BJ (cell line): ENCODE results near the gene KLC1. TPM values are rescaled to one million over a fixed set of nuclear protein-coding genes. Genes with fewer than 3 reads are reported as not detected.

Experiments
- CTCF ChIA-PET: fragments of 350-600 bp; formaldehyde crosslinking; extraction: SDS; loops from one replicate; lab custom pipeline; 2021; ENCODE audit warnings: antibody characterized with exemption, inconsistent platforms; lab: Yijun Ruan, JAX
- POLR2A ChIA-PET: fragments of 300-600 bp; sonication (Branson Sonifier 250); formaldehyde crosslinking; extraction: SDS; loops from one replicate; lab custom pipeline; 2021; ENCODE audit warnings: antibody characterized with exemption; lab: Charles Lee
- DNase-seq: peaks from one replicate; pipeline ENCODE4 v3.0.0-alpha.2; 2011; ENCODE audit warnings: low read depth
- H3K27me3 ChIP-seq: 2 replicates; pipeline ENCODE4 v1.6.0; 2011; ENCODE audit warnings: low read length; ENCODE audit not compliant: control insufficient read depth, insufficient read depth
- H3K36me3 ChIP-seq: 2 replicates; pipeline ENCODE4 v1.5.1; 2011; ENCODE audit warnings: low read length; ENCODE audit not compliant: control insufficient read depth, insufficient read depth
- H3K4me3 ChIP-seq: 2 replicates; pipeline ENCODE4 v1.5.1; 2011; ENCODE audit warnings: low read depth, mild to moderate bottlenecking, control low read depth, low read length
- polyA plus RNA-seq: library from polyadenylated mRNA; depleted of rRNA; stranded (reverse); fragments of >200 nt; gene quantifications from 2 replicates; pipeline ENCODE4 v1.2.3, GENCODE V29; 2011
- TF ChIP-seq, protein P1 (sequence below): IDR thresholded peaks from 2 replicates; pipeline ENCODE4 v1.5.1; 2011; ENCODE audit warnings: low read depth, mild to moderate bottlenecking, control low read depth, inconsistent platforms, low read length, moderate library complexity; ENCODE audit not compliant: insufficient read depth

The KLC1 gene
- polyA plus RNA-seq, 1 experiment: 112 TPM

DNA sequence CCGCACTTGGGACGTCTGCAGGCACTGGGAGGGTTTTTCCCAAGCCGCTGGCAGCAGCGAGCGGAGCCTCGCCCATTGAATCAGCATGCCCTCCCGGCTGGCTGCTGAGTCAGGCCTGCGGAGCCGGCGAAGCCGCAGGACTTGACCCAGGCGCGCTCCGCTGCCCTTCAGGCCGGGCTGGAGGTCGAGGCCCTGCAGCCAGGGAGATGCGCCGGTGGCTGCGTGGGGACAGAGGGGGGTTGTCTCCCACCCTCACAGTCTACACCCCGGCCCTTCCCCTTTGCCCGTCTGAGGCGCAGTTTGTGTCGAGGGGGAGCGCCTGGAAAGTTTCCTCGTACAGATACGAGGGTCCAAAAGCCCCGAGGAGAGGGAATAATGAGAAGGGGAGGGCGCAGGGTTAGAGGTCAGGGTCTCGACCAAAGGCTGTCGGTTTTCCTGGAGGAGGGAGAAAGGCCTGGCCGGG lies 759 bp upstream of the KLC1 start:
- H3K4me3 ChIP-seq: peak overlapping the region; percentile 89
- POLR2A ChIA-PET: no interaction called here
- no peaks in the 10 kb centered on the region for H3K36me3 ChIP-seq
- no peaks in the 10 kb centered on the region for H3K27me3 ChIP-seq
- CTCF ChIA-PET: interaction anchor here (0.9 kb wide), 1 partner anchor 32 kb away, joined by 3 read pairs; no protein-coding TSS in a partner anchor
- TF ChIP-seq, protein P1, sequence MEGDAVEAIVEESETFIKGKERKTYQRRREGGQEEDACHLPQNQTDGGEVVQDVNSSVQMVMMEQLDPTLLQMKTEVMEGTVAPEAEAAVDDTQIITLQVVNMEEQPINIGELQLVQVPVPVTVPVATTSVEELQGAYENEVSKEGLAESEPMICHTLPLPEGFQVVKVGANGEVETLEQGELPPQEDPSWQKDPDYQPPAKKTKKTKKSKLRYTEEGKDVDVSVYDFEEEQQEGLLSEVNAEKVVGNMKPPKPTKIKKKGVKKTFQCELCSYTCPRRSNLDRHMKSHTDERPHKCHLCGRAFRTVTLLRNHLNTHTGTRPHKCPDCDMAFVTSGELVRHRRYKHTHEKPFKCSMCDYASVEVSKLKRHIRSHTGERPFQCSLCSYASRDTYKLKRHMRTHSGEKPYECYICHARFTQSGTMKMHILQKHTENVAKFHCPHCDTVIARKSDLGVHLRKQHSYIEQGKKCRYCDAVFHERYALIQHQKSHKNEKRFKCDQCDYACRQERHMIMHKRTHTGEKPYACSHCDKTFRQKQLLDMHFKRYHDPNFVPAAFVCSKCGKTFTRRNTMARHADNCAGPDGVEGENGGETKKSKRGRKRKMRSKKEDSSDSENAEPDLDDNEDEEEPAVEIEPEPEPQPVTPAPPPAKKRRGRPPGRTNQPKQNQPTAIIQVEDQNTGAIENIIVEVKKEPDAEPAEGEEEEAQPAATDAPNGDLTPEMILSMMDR: no peak
- DNase-seq: no peak

DNA sequence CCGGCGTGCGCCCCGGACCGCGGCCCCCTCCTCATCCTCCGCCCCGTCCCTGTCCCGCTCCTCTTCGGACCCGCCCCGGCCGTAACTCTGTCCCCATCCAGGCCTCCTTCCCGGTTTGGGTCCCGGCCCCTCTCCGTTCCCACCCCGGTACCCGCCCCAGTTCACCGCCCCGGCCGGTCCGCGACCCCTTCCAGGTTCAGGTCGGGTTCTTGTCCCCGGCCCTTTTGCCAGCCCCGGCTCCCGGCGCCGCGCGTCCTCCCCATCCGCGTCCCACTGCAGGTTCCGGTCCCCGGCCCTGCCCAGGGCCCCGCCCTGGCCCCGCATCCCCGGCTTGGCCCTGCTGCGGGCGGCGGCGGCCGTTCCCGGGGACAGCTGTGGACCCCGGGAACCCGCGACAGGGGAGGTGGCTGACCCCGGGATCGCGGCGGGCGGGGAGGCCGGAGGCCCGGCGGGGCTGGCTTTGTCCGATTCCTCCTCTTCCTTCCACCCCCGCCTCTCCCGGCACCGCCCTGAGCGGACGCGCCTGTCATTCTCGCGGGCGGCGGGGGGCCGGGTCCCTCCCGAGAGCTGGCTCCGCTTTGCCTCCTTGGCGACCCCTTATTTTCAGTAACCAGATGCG lies 601 bp downstream of the KLC1 start:
- H3K27me3 ChIP-seq: no peaks in the 10 kb centered on the region
- TF ChIP-seq, protein P1: no peak
- POLR2A ChIA-PET: no interaction called here
- DNase-seq: no peak
- H3K4me3 ChIP-seq: peak overlapping the region; percentile 89
- CTCF ChIA-PET: interaction anchor here (0.7 kb wide), 1 partner anchor 36 kb away, joined by 4 read pairs; no protein-coding TSS in a partner anchor
- H3K36me3 ChIP-seq: no peaks in the 10 kb centered on the region

DNA sequence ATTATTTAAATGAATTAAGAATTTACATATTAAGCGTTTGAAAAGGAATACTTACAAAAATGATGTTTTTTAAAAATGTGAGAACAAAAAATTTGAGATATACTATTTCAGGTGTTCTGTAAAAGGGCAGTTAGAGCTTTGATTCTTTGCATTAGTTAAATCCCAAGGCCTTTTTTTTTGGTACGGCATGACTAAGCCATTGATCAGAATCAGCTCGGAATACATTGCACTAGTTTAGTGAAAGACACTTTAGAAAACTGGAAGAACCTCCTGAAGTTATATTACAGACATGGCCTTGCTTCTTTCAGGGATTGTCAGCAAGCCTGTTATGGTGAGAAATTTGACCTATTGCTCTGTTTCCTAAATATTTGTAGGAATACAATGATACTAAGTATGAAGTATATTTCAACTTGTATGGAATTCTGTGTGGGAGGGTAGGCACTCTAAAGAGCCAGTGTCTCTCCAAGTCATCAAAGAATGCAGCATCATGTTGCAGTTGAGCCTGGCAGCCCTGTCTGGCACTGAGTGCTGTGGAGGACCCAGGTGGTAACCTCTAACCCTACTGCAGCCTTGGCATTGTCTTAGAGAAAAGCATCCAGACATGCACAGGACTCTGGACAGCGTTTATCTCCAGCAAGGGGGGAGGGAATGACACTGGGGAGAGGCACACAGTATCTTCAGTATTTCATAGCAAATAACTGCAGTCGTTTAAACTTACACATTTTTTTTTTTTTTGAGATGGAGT lies 1.5 kb downstream of the KLC1 start:
- TF ChIP-seq, protein P1: no peak
- Histone ChIP-seq H3K36me3 (no peaks in the 10 kb centered on the region), H3K4me3 (peak overlapping the region; percentile 89), H3K27me3 (no peaks in the 10 kb centered on the region)
- CTCF ChIA-PET: interaction anchor here (0.7 kb wide), 2 partner anchors 35 to 75 kb away, joined by 3 to 4 read pairs; no protein-coding TSS in a partner anchor
- DNase-seq: no peak
- POLR2A ChIA-PET: no interaction called here

DNA sequence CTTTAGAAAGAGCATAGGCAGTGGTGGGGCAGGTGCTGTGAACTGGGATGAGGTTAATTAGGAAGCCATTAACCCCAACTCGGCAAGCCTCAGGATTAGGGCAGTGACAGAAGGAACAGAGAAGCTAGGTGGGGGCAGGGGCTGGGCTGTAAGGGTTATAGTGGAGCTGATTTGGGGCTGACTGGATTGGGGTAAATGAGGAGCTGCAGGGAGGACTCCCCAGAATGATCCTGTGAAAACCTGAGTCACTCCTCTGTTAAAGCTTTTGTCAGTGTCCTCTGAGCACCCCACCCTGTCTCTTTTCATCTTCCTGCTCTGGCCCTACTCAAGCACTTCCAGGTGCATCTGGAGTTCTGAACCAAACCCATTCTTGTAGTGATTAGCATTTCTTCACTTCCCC lies 4.4 kb downstream of the KLC1 start:
- no peaks in the 10 kb centered on the region for H3K27me3 ChIP-seq
- ChIA-PET POLR2A (no interaction called here), CTCF (no interaction called here)
- H3K4me3 ChIP-seq: no peak overlapping the region
- TF ChIP-seq, protein P1: no peak
- no peak for DNase-seq
- no peaks in the 10 kb centered on the region for H3K36me3 ChIP-seq

DNA sequence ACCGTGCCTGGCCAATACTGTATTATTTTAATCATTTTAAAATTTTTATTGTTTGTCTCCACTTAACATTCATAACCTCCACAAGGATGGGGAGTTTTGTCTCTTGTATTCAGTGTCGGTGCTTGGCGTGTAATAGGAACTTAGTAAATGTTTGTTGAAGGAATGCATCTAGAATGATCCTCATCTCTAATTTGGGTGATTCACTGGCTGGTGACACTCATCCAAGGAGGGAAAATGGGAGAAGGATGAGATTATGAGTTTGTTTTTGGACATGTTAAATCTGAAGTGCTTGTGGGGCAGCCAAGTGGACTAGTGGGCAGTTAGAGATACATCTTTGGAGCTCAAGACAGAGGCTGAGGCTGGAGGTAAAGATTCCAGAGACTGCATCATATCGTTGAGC lies 5.1 kb downstream of the KLC1 start:
- POLR2A ChIA-PET: no interaction called here
- H3K36me3 ChIP-seq: no peaks in the 10 kb centered on the region
- TF ChIP-seq, protein P1: no peak
- H3K27me3 ChIP-seq: no peaks in the 10 kb centered on the region
- no peak overlapping the region for H3K4me3 ChIP-seq
- no peak for DNase-seq
- CTCF ChIA-PET: no interaction called here
